SK-N-SH (cell line): ENCODE measurements around the gene HLA-B. TPM values are rescaled to one million over a fixed set of nuclear protein-coding genes. Genes with fewer than 3 reads are reported as not detected.

Source experiments
- CTCF ChIA-PET: fragments of 300-600, 350-600 bp; formaldehyde crosslinking; extraction: SDS; loops from one replicate; lab custom pipeline; 2021; lab: Yijun Ruan, JAX
- POLR2A ChIA-PET: fragments of 350-600 bp; sonication (Branson Sonifier 250); formaldehyde crosslinking; extraction: SDS; loops from one replicate; lab custom pipeline; 2020; ENCODE audit warnings: antibody characterized with exemption, inconsistent platforms; lab: Yijun Ruan, JAX
- DNase-seq: peaks from one replicate; pipeline ENCODE4 v3.0.0; 2012
- H2AFZ ChIP-seq: fragments of 200-600 bp; sonication (generic); 2 replicates; pipeline ENCODE4 v1.8.1; 2016; ENCODE audit warnings: antibody characterized with exemption, mild to moderate bottlenecking, low read depth
- H3F3A ChIP-seq: fragments of 200-600 bp; sonication (generic); replicated peaks from 2 replicates; pipeline ENCODE3; 2016; ENCODE audit warnings: antibody characterized with exemption, mild to moderate bottlenecking; ENCODE audit not compliant: insufficient read depth
- H3K27ac ChIP-seq, 2 experiments: fragments of 200-500 bp in 1 of 2; fragments of 200-600 bp in 1 of 2; sonication (Bioruptor generic) in 1 of 2; sonication (generic), shearing (Covaris generic) in 1 of 2; 2 replicates each; pipeline versions ENCODE4 v1.5.1 to v1.6.1; 2014 to 2016; ENCODE audit warnings: low read depth in 2 of 2, inconsistent platforms in 1 of 2, low read length in 1 of 2, mild to moderate bottlenecking in 1 of 2, mixed read lengths in 1 of 2
- H3K27me3 ChIP-seq: fragments of 200-600 bp; sonication (generic), shearing (Covaris generic); 2 replicates; pipeline ENCODE4 v1.6.1; 2016; ENCODE audit warnings: mixed run types; ENCODE audit not compliant: insufficient read depth
- H3K36me3 ChIP-seq, 2 experiments: fragments of 200-500 bp in 1 of 2; fragments of 200-600 bp in 1 of 2; sonication (Bioruptor generic) in 1 of 2; sonication (generic) in 1 of 2; replicated peaks in 1 of 2; 2 replicates each; pipeline versions ENCODE3 to v1.5.1; 2014 to 2016; ENCODE audit warnings: low read length in 1 of 2, mild to moderate bottlenecking in 1 of 2; ENCODE audit not compliant: insufficient read depth in 2 of 2, control insufficient read depth in 1 of 2
- H3K4me1 ChIP-seq, 2 experiments: fragments of 200-500 bp in 1 of 2; fragments of 200-600 bp in 1 of 2; sonication (Bioruptor generic) in 1 of 2; sonication (generic), shearing (Covaris generic) in 1 of 2; 2 replicates each; pipeline versions ENCODE4 v1.5.1 to v1.6.1; 2014 to 2016; ENCODE audit warnings: low read depth in 1 of 2, low read length in 1 of 2, mixed run types in 1 of 2; ENCODE audit not compliant: insufficient read depth in 2 of 2, control insufficient read depth in 1 of 2
- H3K4me2 ChIP-seq: fragments of 200-600 bp; sonication (generic), shearing (Covaris generic); 2 replicates; pipeline ENCODE4 v1.6.1; 2017; ENCODE audit warnings: mixed run types
- H3K4me3 ChIP-seq, 2 experiments: fragments of 200-500 bp in 1 of 2; fragments of 200-600 bp in 1 of 2; sonication (Bioruptor generic) in 1 of 2; sonication (generic), shearing (Covaris generic) in 1 of 2; 2 replicates each; pipeline versions ENCODE4 v1.5.1 to v1.8.1; 2014 to 2016; ENCODE audit warnings: low read depth in 2 of 2, inconsistent platforms in 1 of 2, low read length in 1 of 2, mild to moderate bottlenecking in 1 of 2, mixed read lengths in 1 of 2, moderate library complexity in 1 of 2
- H3K79me2 ChIP-seq: fragments of 200-600 bp; sonication (generic); 2 replicates; pipeline ENCODE4 v1.8.1; 2017; ENCODE audit warnings: mild to moderate bottlenecking; ENCODE audit not compliant: insufficient read depth
- H3K9ac ChIP-seq: fragments of 200-600 bp; sonication (generic); 2 replicates; pipeline ENCODE4 v1.6.1; 2017; ENCODE audit warnings: mixed run types
- H3K9me2 ChIP-seq: fragments of 200-600 bp; sonication (generic); 2 replicates; pipeline ENCODE4 v1.6.1; 2017; ENCODE audit warnings: mixed run types
- H3K9me3 ChIP-seq: fragments of 200-600 bp; sonication (generic); 2 replicates; pipeline ENCODE4 v1.6.1; 2017; ENCODE audit warnings: mixed run types, mild to moderate bottlenecking, moderate library complexity
- H4K20me1 ChIP-seq: fragments of 200-600 bp; sonication (generic); 2 replicates; pipeline ENCODE4 v1.6.1; 2017; ENCODE audit warnings: mild to moderate bottlenecking, mixed run types; ENCODE audit not compliant: insufficient read depth
- CTCF ChIP-seq: fragments of 200-600 bp; sonication (generic); IDR thresholded peaks from 2 replicates; pipeline ENCODE4 v1.6.1; 2017; ENCODE audit warnings: antibody characterized with exemption, mild to moderate bottlenecking, moderate library complexity
- ELF1 ChIP-seq: IDR thresholded peaks from 2 replicates; pipeline ENCODE4 v1.4.0; 2012
- EZH2phosphoT487 ChIP-seq: fragments of 200-600 bp; sonication (generic); IDR thresholded peaks from 2 replicates; pipeline ENCODE4 v1.6.1; 2017; ENCODE audit warnings: low read depth, mixed run types, mild to moderate bottlenecking, antibody characterized with exemption, moderate library complexity, borderline replicate concordance
- FOXJ3 ChIP-seq: sonication (generic); formaldehyde crosslinking; IDR thresholded peaks from 2 replicates; pipeline ENCODE4 v1.5.1; 2020; ENCODE audit warnings: mild to moderate bottlenecking, missing genetic modification reagents
- GATA2 ChIP-seq: sonication (generic); formaldehyde crosslinking; IDR thresholded peaks from 2 replicates; pipeline ENCODE4 v1.5.0; 2020; ENCODE audit warnings: mild to moderate bottlenecking, missing genetic modification reagents
- MXI1 ChIP-seq: IDR thresholded peaks from 2 replicates; pipeline ENCODE4 v1.6.1; 2012; ENCODE audit warnings: mild to moderate bottlenecking, low read depth, low read length, improper control_type of control experiment
- NRF1 ChIP-seq: IDR thresholded peaks from 2 replicates; pipeline ENCODE4 v1.6.1; 2012; ENCODE audit warnings: low read depth, mild to moderate bottlenecking, low read length
- RXRA ChIP-seq: IDR thresholded peaks from 2 replicates; pipeline ENCODE4 v1.4.0; 2012; ENCODE audit warnings: low read depth, mild to moderate bottlenecking, borderline replicate concordance
- SIN3A ChIP-seq: IDR thresholded peaks from 2 replicates; pipeline ENCODE4 v1.6.1; 2012; ENCODE audit warnings: low read depth, mild to moderate bottlenecking, low read length, moderate library complexity, borderline replicate concordance
- TCF12 ChIP-seq: IDR thresholded peaks from 2 replicates; pipeline ENCODE4 v1.4.0; 2012
- USF1 ChIP-seq: IDR thresholded peaks from 2 replicates; pipeline ENCODE4 v1.4.0; 2012; ENCODE audit warnings: low read depth, borderline replicate concordance
- WGBS: methylation state at CpG from one replicate; pipeline ENCODE4 v1.1.6; 2017; ENCODE audit warnings: low lambda C conversion rate; 5-methylcytosine and 5-hydroxymethylcytosine counted together
- polyA plus RNA-seq, 3 experiments: library from polyadenylated mRNA; depleted of rRNA; stranded (reverse); fragments of >200 nt; gene quantifications; 2 replicates each; pipeline ENCODE4 v1.2.3, GENCODE V29; 2012
- TF ChIP-seq, protein P1 (sequence below): IDR thresholded peaks from 2 replicates; pipeline ENCODE4 v1.6.1; 2012; ENCODE audit warnings: mild to moderate bottlenecking, low read depth, low read length, moderate library complexity
- TF ChIP-seq, protein P2 (sequence below): fragments of 150-350 bp; IDR thresholded peaks from 2 replicates; pipeline ENCODE4 v1.6.1; 2017; ENCODE audit warnings: antibody characterized with exemption, low read length, low read depth, borderline replicate concordance

HLA-B gene
- polyA plus RNA-seq, 1 of the 3 experiments (the other 2 are of a cell fraction): 18.7 TPM

GRCh38 chr6:31355583-31355948, 1.4 kb downstream of the HLA-B start:
- Histone ChIP-seq H3K27me3 (peaks cover 6% of the 10 kb centered on the region; the same call in 1 of the 2 replicates), H3K4me1 (no peaks in the 10 kb centered on the region; a peak in 1 of 4 replicates), H3K9me2 (no peaks in the 10 kb centered on the region), H3K9ac (no peak overlapping the region), H3K36me3 (no peaks in the 10 kb centered on the region), H3K4me2 (no peak overlapping the region), H3K9me3 (no peaks in the 10 kb centered on the region), H2AFZ (no peak overlapping the region), H3K79me2 (no peaks in the 10 kb centered on the region), H3K4me3 (no peak overlapping the region), H3F3A (no peaks in the 10 kb centered on the region), H4K20me1 (no peaks in the 10 kb centered on the region), H3K27ac (no peak overlapping the region)
- 36% methylated on average over 4 of the region's 5 CpGs for WGBS
- ChIA-PET POLR2A (no interaction called here), CTCF (interaction anchor here (3.2 kb wide), 1 partner anchor 12 kb away, joined by 15 read pairs; no protein-coding TSS in a partner anchor)
- DNase-seq: no peak
- no peak for TF ChIP-seq NRF1
- TF ChIP-seq RXRA: no peak
- TF ChIP-seq EZH2phosphoT487: no peak
- TF ChIP-seq TCF12: no peak
- no peak for TF ChIP-seq FOXJ3 (CRISPR knock-in tag)
- TF ChIP-seq USF1: no peak
- TF ChIP-seq, protein P1, sequence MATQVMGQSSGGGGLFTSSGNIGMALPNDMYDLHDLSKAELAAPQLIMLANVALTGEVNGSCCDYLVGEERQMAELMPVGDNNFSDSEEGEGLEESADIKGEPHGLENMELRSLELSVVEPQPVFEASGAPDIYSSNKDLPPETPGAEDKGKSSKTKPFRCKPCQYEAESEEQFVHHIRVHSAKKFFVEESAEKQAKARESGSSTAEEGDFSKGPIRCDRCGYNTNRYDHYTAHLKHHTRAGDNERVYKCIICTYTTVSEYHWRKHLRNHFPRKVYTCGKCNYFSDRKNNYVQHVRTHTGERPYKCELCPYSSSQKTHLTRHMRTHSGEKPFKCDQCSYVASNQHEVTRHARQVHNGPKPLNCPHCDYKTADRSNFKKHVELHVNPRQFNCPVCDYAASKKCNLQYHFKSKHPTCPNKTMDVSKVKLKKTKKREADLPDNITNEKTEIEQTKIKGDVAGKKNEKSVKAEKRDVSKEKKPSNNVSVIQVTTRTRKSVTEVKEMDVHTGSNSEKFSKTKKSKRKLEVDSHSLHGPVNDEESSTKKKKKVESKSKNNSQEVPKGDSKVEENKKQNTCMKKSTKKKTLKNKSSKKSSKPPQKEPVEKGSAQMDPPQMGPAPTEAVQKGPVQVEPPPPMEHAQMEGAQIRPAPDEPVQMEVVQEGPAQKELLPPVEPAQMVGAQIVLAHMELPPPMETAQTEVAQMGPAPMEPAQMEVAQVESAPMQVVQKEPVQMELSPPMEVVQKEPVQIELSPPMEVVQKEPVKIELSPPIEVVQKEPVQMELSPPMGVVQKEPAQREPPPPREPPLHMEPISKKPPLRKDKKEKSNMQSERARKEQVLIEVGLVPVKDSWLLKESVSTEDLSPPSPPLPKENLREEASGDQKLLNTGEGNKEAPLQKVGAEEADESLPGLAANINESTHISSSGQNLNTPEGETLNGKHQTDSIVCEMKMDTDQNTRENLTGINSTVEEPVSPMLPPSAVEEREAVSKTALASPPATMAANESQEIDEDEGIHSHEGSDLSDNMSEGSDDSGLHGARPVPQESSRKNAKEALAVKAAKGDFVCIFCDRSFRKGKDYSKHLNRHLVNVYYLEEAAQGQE: no peak
- TF ChIP-seq ELF1: no peak
- TF ChIP-seq SIN3A: no peak
- TF ChIP-seq, protein P2, sequence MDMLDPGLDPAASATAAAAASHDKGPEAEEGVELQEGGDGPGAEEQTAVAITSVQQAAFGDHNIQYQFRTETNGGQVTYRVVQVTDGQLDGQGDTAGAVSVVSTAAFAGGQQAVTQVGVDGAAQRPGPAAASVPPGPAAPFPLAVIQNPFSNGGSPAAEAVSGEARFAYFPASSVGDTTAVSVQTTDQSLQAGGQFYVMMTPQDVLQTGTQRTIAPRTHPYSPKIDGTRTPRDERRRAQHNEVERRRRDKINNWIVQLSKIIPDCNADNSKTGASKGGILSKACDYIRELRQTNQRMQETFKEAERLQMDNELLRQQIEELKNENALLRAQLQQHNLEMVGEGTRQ: no peak
- TF ChIP-seq MXI1: no peak
- TF ChIP-seq GATA2 (CRISPR knock-in tag): no peak
- TF ChIP-seq CTCF: no peak
